Femur (tissue), 1 donor: ENCODE results near the gene TOPAZ1.

ENCODE experiments used
- DNase-seq: peaks from one replicate; pipeline ENCODE4 v3.0.0-alpha.2; 2017

TOPAZ1 gene

GRCh38 chr3:44241706-44242105 lies at the start of gene TOPAZ1:
Gene TOPAZ1 (plus strand): TSS chr3:44241886. CDS start chr3:44242054, 168 bp downstream.
- no peak for DNase-seq

DNA sequence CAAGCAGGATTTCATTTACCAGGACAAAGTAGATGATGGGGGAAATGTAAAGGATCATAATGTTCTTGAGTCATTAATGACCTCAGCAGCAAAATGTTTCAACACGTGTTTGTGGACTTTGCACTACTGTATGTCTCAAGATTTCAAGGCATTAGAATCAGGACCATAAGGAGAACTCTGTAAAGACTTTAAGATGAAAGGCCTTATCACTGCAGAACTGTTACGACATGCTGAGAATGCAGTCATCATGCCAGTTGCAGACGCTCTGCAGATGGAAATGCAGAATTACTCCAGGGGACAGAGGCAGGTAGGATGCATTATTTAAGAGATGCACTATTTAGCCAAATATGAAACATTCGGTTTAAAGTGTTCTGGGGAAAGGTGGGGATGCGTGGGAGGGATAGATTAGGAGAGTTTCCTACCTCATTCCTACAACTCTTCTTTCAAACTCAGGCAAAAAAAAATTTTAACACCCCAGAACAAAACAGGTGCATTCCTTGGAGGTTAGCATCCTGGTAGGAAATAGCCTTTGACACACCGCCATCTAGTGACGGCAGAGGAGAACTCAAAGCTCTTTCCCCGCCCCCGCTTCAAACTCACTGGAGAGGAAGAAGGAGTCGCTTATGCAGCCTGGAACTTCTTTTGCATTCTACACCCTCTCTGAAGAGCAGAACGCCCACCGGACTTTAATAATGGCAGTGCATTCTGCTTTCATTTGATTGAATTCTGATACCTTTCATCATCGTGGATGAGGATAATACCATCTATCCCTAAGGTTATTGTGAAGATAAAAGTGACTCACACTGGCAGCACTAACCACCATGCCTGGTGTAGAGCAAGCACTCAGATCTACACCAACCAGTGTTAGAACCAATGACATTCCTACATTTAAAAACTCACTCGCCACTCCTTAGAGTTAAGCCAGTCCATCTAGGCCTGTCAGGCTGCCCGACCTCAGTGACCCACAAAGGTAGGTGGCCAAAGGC lies 43.1 kb upstream of the TOPAZ1 start:
- peak; percentile 76 for DNase-seq

DNA sequence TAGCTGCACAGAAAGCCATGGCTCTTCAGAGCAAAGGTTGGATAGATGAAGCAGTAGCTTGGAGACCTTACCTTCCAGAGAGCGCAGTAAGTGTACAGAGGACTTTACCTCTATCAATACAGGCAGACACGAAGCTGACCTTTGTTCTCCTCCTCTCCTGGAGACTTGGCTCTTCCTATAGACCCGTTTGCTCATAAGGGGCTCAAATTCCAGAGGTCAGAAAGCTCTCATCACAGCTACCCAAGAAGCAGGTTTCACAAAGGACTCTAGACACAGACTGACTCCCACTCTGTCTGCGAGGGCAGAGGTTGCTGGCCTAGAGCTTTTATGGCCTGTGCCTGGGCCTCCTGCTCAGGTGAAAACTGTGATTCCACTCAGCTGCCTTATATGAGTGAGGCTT lies 35.4 kb upstream of the TOPAZ1 start:
- no peak for DNase-seq

GRCh38 chr3:44206862-44207652 lies 34.6 kb upstream of the TOPAZ1 start:
- DNase-seq, result no peak

DNA sequence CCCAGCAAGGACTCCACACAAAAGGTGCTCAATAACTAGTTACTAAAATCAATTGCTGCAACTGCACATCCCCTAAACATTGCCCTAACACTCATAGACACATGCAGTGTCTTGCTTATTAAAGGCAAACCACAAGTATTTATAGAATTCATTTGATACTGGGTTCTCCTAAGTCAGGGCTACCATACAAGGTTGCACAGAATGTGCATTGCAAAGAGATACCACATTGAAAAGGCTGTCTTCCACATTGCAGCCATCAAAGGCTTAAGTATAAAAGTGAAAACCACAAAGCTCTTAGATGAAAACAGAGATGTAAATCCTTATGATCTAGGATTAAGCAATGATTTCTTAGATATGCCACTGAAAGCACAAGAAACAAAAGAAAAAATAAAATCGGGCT lies 33.6 kb upstream of the TOPAZ1 start:
- DNase-seq, result no peak

DNA sequence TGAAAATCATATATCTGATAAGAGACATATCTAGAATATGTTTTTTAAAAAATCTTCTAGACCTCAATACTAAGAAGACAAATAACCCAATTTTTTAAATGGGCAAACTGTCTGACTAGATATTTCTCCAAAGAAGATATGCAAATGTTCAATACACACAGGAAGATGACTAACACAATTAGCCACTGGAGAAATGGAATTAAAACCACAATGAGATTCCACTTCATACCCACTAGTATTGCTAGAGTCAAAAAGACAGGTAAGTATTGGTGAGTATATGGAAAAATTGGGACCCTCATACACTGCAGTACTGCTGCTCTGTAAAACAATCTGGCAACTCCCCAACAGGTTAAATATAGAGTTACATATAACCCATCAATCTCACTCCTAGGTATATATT lies 33.1 kb upstream of the TOPAZ1 start:
- DNase-seq, result no peak

DNA sequence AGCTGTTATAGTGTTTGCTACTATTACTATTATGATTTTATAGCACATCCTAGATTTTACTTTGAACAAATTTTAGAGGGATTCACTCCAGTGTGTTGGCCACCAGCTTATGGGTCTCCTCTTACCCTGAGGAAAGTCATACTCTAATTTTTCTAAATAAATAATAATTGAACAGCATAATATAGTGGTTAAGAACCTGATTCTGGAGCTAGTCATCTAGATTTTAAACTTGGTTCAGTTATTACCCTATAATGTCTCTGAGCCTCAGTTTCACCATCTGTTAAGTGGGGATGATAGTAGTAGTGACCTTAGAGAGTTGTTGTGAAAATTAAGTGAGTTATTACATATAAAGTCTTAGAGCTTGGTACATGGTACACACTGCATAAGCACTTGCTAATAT lies 30.7 kb upstream of the TOPAZ1 start:
- DNase-seq, result no peak

DNA sequence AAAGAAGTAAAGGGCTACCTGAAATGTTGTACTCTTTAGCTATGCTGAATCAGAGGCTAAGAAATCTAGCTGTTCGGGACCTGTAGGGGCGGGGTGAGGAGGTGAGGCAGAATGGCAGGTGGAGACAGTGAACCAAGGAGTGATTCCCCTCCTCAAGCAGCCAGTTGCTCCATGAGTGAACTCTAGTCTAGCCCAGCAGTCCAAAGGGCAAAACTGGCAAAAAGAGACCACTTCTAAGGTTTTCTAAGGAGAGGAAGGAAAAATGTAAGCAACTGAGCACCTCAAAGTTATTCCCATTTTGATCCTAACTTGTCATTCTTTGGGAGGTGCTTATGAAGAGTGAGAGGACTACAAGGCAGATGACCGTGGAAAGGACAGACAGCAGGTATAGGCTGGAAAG lies 19.3 kb upstream of the TOPAZ1 start:
- DNase-seq, result no peak

- no peak for DNase-seq
Observed at GRCh38 chr3:44223299-44223698, 18.4 kb upstream of the TOPAZ1 start.

- DNase-seq, result no peak
Observed at GRCh38 chr3:44224131-44224530, 17.6 kb upstream of the TOPAZ1 start.

GRCh38 chr3:44226573-44226972 lies 15.1 kb upstream of the TOPAZ1 start:
- no peak for DNase-seq

DNA sequence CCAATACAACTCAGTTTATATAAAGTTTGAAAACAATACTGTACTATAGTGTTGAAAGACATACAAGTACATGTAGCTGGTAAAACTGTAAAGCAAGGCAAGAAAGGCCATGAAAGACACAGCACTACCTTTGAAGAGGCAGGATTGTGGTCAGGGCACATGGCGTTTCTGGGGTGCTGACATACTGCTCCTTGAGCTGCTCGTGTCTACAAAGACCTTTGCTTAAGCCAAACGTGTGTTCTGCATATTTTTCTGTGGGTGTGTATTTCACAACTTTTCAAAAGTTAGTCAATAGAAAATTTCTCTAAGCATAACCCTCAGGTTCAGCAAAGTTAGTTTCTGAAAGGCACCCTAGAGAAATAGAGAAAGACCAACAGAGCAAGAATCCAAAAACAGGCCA lies 14.1 kb upstream of the TOPAZ1 start:
- no peak for DNase-seq

DNA sequence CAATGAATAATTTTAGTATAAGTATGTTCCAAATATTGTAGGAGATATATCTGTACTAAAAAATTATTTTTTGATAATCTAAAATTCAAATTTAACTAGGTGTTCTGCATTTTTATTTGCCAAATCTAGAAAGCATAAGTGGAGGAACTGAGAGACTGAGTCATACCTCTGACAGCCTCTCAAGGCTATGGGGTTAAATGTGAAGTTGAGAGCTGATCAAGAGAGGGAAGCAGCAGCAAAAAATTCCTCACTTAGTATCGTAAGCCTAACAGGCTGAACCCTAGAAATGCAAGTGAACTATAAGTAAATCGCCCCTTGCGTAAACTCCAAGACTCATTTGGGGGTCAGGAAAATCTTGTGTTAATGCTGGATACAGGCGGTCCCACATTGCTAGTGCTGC lies 12.8 kb upstream of the TOPAZ1 start:
- DNase-seq, result no peak

- no peak for DNase-seq
Observed at GRCh38 chr3:44232407-44232806, 9.3 kb upstream of the TOPAZ1 start.

- no peak for DNase-seq
Observed at GRCh38 chr3:44234648-44235268, 6.9 kb upstream of the TOPAZ1 start.

DNA sequence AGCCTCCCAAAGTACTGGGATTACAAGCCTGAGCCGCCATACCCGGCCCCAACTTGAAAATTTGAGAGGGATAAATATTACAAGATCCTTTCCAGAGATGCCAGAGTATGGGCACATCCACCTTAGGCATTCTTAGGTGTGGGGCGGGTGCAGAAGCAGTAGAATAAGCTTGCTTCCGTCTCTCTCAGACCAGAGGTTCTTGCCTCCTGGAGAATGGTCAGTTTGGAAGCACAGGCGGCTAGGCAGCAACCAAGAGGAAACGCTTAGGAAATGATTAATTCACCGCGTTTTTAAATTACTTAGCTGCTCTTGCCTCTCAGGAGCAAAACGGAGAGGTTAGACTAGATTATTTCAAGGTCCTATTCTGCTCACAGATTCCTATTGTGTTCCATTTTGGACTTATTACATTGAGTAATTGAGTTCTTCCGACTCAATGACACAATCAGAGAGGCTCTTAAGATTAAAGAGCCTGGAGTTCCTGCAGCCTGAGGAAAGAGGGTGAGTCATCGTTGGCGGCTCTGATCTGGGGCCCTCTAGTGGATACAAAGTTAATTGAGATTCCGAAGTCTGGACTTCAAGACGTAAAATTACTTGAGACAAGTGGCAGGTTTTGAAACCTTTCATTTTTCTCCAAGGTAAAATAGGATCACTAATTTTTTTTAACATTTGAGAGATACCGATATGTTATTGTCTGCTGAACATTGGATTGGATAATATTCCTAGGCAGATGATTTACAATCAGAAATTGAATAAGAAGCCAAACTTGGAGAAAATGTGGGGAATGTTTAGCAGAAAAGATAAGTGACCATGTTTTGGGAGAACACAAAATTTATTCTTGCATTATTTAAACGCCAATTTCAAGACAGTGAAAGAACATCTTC lies 5.8 kb upstream of the TOPAZ1 start:
- peak; percentile 55 for DNase-seq

GRCh38 chr3:44236485-44236908 lies 5.2 kb upstream of the TOPAZ1 start:
- no peak for DNase-seq

DNA sequence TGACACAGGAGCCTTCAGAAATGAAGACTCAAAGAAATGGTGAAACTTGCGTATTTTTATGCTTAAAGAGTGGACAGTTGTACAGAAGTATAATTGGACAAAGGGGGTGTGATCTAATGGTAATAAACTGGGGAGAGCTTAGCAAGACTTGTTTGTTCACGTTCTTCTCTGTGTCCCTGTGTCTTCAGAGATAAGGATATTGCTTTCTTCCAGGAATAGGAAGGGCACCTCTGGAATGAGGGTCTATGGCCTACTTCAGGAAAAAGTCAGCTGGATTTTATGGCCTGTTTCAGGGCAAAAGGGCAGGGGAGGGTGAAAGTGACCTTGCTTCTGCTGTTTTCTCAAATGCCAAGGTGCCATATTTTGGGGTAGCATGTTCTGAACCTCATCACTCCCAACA lies 4.5 kb upstream of the TOPAZ1 start:
- DNase-seq, result no peak

GRCh38 chr3:44237665-44238064 lies 4.0 kb upstream of the TOPAZ1 start:
- no peak for DNase-seq

DNA sequence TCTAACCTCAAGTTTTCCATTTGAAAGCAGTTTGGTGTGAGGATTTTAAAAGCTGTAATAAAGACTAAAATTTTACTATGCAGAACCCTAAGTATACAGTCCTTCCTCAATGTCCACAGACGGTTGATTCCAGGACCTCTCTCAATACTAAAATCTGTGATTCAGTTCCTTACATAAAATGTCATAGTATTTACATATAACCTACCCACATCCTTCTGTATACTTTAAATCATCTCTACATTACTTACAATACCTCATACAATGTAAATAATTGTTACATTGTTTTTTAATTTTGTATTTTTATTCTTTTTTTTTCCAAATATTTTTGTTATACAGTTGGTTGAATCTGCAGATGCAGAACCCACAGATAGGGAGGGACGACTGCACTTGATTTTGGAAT lies 2.8 kb upstream of the TOPAZ1 start:
- DNase-seq, result no peak

- DNase-seq, result no peak
Observed at GRCh38 chr3:44240061-44240460, 1.6 kb upstream of the TOPAZ1 start.

GRCh38 chr3:44242721-44243120 lies 1.0 kb downstream of the TOPAZ1 start:
- DNase-seq, result no peak
